HepG2 (cell line): ENCODE data around the gene CCT3. TPM values are rescaled to one million over a fixed set of nuclear protein-coding genes. Genes with fewer than 3 reads are reported as not detected.
A peak's percentile ranks its signal among the peaks of the same experiment; 100 is the strongest.

Experiments used
- ARID4A ChIP-seq: sonication (generic); formaldehyde crosslinking; IDR thresholded peaks from 2 replicates; pipeline ENCODE4 v1.5.0; 2020; ENCODE audit warnings: mild to moderate bottlenecking, missing genetic modification reagents, borderline replicate concordance
- BCL3 ChIP-seq: sonication (generic); formaldehyde crosslinking; IDR thresholded peaks from 2 replicates; pipeline ENCODE4 v1.5.1; 2020; ENCODE audit warnings: mild to moderate bottlenecking, missing genetic modification reagents, moderate library complexity
- CSRNP1 ChIP-seq: sonication (generic); formaldehyde crosslinking; IDR thresholded peaks from 2 replicates; pipeline ENCODE4 v1.8.1; 2023; ENCODE audit warnings: mild to moderate bottlenecking, missing genetic modification reagents
- EP300 ChIP-seq, 3 experiments: sonication (generic) in 1 of 3; formaldehyde crosslinking in 1 of 3; IDR thresholded peaks; 2 replicates each; pipeline versions ENCODE4 v1.5.1 to v1.6.1; 2011 to 2020; ENCODE audit warnings: low read depth in 2 of 3, low read length in 2 of 3, borderline replicate concordance in 1 of 3, improper control_type of control experiment in 1 of 3, mild to moderate bottlenecking in 1 of 3, missing genetic modification reagents in 1 of 3, moderate library complexity in 1 of 3
- FOSL2 ChIP-seq: sonication (generic); formaldehyde crosslinking; IDR thresholded peaks from 2 replicates; pipeline ENCODE4 v1.4.0; 2020; ENCODE audit warnings: missing genetic modification reagents
- KAT7 ChIP-seq: IDR thresholded peaks from 2 replicates; pipeline ENCODE4 v1.6.1; 2018; ENCODE audit warnings: borderline replicate concordance, missing compliant biosample characterization
- MBNL3 ChIP-seq: fragments of 250-450 bp; sonication (Bioruptor Pico); conservative IDR thresholded peaks from 2 replicates; pipeline ENCODE4 v1.8.0; 2022; ENCODE audit warnings: mild to moderate bottlenecking, inconsistent platforms
- MTA3 ChIP-seq: sonication (generic); formaldehyde crosslinking; IDR thresholded peaks from 2 replicates; pipeline ENCODE4 v1.4.0; 2020; ENCODE audit warnings: missing genetic modification reagents
- POLR2G ChIP-seq: fragments of 200-400 bp; formaldehyde crosslinking; IDR thresholded peaks from 2 replicates; pipeline ENCODE4 v1.6.1; 2018; ENCODE audit warnings: mild to moderate bottlenecking, low read depth, low read length, moderate library complexity
- RFX1 ChIP-seq: fragments of 450-650 bp; IDR thresholded peaks from 2 replicates; pipeline ENCODE4 v1.6.1; 2017
- ZFP36L2 ChIP-seq: sonication (generic); formaldehyde crosslinking; IDR thresholded peaks from 2 replicates; pipeline ENCODE4 v1.4.0; 2020; ENCODE audit warnings: missing genetic modification reagents
- ZFP41 ChIP-seq: sonication (generic); formaldehyde crosslinking; IDR thresholded peaks from 2 replicates; pipeline ENCODE4 v1.4.0; 2020; ENCODE audit warnings: mild to moderate bottlenecking, missing genetic modification reagents, borderline replicate concordance
- ZFP91 ChIP-seq: sonication (generic); formaldehyde crosslinking; IDR thresholded peaks from 2 replicates; pipeline ENCODE4 v1.9.0; 2022; ENCODE audit warnings: missing genetic modification reagents, mild to moderate bottlenecking, borderline replicate concordance
- ZNF18 ChIP-seq: sonication (generic); formaldehyde crosslinking; IDR thresholded peaks from 2 replicates; pipeline ENCODE4 v1.8.0; 2022; ENCODE audit warnings: mild to moderate bottlenecking, missing genetic modification reagents; ENCODE audit not compliant: insufficient replicate concordance
- ZNF362 ChIP-seq: sonication (generic); formaldehyde crosslinking; IDR thresholded peaks from 2 replicates; pipeline ENCODE4 v1.4.0; 2020; ENCODE audit warnings: missing genetic modification reagents, mild to moderate bottlenecking, borderline replicate concordance
- ZNF660 ChIP-seq: sonication (generic); formaldehyde crosslinking; IDR thresholded peaks from 2 replicates; pipeline ENCODE4 v1.5.1; 2020; ENCODE audit warnings: mild to moderate bottlenecking, low read depth, missing genetic modification reagents, borderline replicate concordance
- polyA plus RNA-seq, 8 experiments: library from polyadenylated mRNA; depleted of rRNA in 3 of 8; stranded (reverse) in 7 of 8; unstranded in 1 of 8; fragments of >200 nt; fragmentation: Illumina TruSeq in 4 of 8; extraction: Trizol in 4 of 8; gene quantifications; 2 replicates each; pipeline versions ENCODE4 v1.2.1 to v1.2.3, GENCODE V29; 2011 to 2016; ENCODE audit warnings: low read depth in 4 of 8, missing spikeins in 1 of 8, mixed read lengths in 1 of 8; ENCODE audit not compliant: insufficient read depth in 1 of 8
- total RNA-seq, 5 experiments: library from RNA; depleted of rRNA; stranded (reverse); fragments of >200 nt; fragmentation: Illumina TruSeq; extraction: Trizol; gene quantifications; 2 replicates each; pipeline ENCODE4 v1.2.3, GENCODE V29; 2016; ENCODE audit warnings: low read depth in 1 of 5

CCT3 gene
- total and polyA plus RNA-seq, 2 of the 13 experiments (the other 11 are each of a cell fraction or from before 2014, with no cell fraction given) = 319 to 615 TPM

GRCh38 chr1:156376146-156376545 is 38.1 kb upstream of the CCT3 start (continued):
- TF ChIP-seq CSRNP1 (no peak), ZFP36L2 (no peak), KAT7 (CRISPR knock-in tag) (no peak), ARID4A (CRISPR knock-in tag) (no peak), ZFP91 (no peak), ZNF18 (CRISPR knock-in tag) (no peak), ZFP41 (CRISPR knock-in tag) (no peak), ZNF362 (CRISPR knock-in tag) (peak; percentile 69), ZNF660 (CRISPR knock-in tag) (no peak), POLR2G (0 out of 2 replicates have a peak, but pooled peaks have one; percentile 1), EP300 (IDR thresholded peaks at IDR 0.05; ENCODE audit: low read depth in 2 of 2, low read length in 2 of 2) (peak; percentile 52 to 56; a peak in 2 of 4 replicates), EP300 (CRISPR knock-in tag; IDR thresholded peaks at IDR 0.05; ENCODE audit: borderline replicate concordance) (no peak), MBNL3 (CRISPR knock-in tag) (no peak), FOSL2 (peak; percentile 81), MTA3 (no peak), BCL3 (CRISPR knock-in tag) (no peak), RFX1 (no peak)
